ENCODE measurements around the gene MFRP.

DNA sequence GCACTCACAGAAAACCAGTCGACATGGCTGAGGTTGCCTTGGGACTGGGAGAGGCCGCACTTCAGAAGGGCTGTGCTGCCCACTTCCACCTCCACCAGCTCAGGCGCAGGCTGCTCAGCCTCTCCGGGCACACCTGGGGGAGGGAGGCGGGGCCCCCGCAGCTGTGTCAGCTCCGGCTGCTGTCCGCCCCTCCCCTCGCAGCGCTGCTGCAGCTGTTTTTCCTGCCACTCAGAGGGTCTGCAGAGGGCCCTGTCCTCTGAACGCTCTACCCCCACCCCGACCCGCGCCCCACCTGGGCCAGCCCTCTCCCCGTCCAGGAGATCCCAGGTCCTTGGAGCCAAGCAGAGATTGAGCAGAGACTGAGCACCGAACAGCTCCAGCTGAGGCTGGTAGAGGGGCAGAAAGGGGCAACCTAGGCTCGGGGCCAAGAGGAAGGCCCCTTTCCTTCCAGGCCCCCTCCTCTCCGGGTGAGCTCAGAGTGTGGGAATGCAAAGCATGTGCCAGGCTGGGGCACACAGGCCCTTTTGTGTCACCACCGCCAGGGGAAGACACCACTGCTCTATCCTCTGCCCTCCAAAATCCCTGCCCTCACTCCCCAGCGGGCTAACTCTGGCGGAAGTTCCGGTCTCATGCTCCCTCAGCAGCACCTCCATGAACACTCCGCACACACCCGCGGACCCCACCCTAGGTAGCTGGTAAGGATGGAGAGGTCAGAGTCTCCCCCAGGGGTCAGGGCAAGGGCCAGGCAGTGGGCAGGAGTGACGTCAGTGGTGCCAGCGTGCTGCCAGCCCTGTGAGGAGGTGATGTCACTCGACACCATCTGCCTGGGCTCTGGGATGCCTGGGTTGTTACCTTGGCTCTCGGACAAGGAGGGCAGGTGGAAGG, 31.1 kb downstream of the MFRP start:
- no peak for TF ChIP-seq EZH2 (IDR thresholded peaks at IDR 0.05; ENCODE audit: insufficient read depth, low read length)
- TF ChIP-seq, protein P1, sequence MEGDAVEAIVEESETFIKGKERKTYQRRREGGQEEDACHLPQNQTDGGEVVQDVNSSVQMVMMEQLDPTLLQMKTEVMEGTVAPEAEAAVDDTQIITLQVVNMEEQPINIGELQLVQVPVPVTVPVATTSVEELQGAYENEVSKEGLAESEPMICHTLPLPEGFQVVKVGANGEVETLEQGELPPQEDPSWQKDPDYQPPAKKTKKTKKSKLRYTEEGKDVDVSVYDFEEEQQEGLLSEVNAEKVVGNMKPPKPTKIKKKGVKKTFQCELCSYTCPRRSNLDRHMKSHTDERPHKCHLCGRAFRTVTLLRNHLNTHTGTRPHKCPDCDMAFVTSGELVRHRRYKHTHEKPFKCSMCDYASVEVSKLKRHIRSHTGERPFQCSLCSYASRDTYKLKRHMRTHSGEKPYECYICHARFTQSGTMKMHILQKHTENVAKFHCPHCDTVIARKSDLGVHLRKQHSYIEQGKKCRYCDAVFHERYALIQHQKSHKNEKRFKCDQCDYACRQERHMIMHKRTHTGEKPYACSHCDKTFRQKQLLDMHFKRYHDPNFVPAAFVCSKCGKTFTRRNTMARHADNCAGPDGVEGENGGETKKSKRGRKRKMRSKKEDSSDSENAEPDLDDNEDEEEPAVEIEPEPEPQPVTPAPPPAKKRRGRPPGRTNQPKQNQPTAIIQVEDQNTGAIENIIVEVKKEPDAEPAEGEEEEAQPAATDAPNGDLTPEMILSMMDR (IDR thresholded peaks at IDR 0.05; ENCODE audit: insufficient read depth, low read depth, low read length) = no peak

All from astrocyte (in vitro differentiated cells and primary cell).